Memory B cell (primary cell): ENCODE results near the gene ABCF2.
A peak's percentile ranks its signal among the peaks of the same experiment; 100 is the strongest.

Experiments
- ATAC-seq: fragments of 150-1000 bp; cut with Tn5 transposase; 2 replicates; pipeline ENCODE4 v1.10.0; 2021; ENCODE audit warnings: low read depth, mild to moderate bottlenecking, moderate library complexity
- DNase-seq, 2 donors: peaks; one replicate each; pipeline ENCODE4 v3.0.0; 2022; ENCODE audit warnings: low spot score in 2 of 2
- H3K27ac Mint-ChIP-seq: one replicate; pipeline ENCODE4 v1.8.0; 2022; ENCODE audit warnings: mild to moderate bottlenecking, moderate library complexity, mixed read lengths
- H3K27me3 Mint-ChIP-seq: one replicate; pipeline ENCODE4 v1.8.0; 2022; ENCODE audit warnings: mixed read lengths
- H3K36me3 Mint-ChIP-seq: one replicate; pipeline ENCODE4 v1.8.0; 2022; ENCODE audit warnings: mild to moderate bottlenecking, mixed read lengths
- H3K4me1 Mint-ChIP-seq: one replicate; pipeline ENCODE4 v1.8.0; 2022; ENCODE audit warnings: mixed read lengths
- H3K4me3 Mint-ChIP-seq: one replicate; pipeline ENCODE4 v1.8.0; 2022; ENCODE audit warnings: mild to moderate bottlenecking, moderate library complexity, mixed read lengths
- H3K9me3 Mint-ChIP-seq: one replicate; pipeline ENCODE4 v1.8.0; 2022; ENCODE audit warnings: mixed read lengths

The ABCF2 gene

DNA sequence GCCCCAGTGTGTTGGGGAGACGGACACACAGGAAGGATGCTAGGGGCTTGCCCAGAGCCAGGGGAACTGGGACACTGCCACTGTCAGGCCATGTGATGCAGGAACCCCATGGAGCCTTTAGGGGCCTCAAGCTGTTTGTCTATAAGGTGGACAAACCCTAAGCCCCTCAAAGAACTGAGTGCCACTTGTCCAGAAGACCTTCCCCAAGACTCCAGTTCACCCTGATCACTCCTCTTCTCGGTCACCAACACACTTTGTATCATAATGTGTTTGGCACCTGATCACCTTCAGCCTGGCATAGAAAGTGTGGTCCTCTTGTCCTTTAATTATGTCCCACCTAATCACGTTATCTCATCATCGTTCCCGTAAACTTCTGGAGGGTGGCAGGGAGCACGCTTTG is 17.4 kb downstream of the ABCF2 start:
- no peak overlapping the region for H3K4me3 Mint-ChIP-seq
- H3K9me3 Mint-ChIP-seq: no peaks in the 10 kb centered on the region
- H3K36me3 Mint-ChIP-seq: peaks cover 16% of the 10 kb centered on the region
- no peak for DNase-seq
- H3K27me3 Mint-ChIP-seq: peaks cover 10% of the 10 kb centered on the region
- H3K27ac Mint-ChIP-seq: no peak overlapping the region
- no peak for ATAC-seq
- H3K4me1 Mint-ChIP-seq: peaks cover 2% of the 10 kb centered on the region

DNA sequence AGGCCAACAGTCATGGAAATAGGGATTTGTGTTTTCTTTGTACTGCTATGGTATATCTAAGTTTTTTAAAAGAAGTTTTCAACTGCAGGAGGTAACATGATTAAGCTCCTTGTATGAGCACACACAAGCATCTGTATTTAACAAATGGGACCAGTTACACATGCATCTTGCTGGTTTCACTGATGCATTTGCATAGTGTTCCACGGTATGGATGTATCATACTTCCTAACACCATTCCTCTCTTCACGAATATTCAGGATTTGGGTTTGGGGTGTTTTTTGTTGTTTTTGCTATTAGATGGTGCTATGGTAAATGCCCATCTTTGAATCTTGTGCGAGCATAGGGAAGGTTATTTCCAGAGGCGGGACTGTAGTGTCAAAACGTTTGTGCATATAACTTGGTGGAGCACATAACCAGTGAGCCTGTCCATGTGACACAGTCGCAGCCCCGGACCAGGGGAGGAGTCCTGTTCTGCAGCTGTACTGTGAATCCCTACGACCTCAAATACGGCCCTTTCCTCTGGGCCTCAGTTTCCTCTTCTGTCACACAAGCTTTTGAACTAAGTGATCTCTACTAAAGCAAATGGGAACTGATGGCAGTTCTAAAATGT is 18.6 kb downstream of the ABCF2 start:
- ATAC-seq: no peak
- Mint-ChIP-seq H3K4me3 (no peak overlapping the region), H3K4me1 (peaks cover 2% of the 10 kb centered on the region), H3K9me3 (no peaks in the 10 kb centered on the region), H3K27me3 (peaks cover 10% of the 10 kb centered on the region), H3K36me3 (peaks cover 10% of the 10 kb centered on the region), H3K27ac (no peak overlapping the region)
- no peak for DNase-seq

DNA sequence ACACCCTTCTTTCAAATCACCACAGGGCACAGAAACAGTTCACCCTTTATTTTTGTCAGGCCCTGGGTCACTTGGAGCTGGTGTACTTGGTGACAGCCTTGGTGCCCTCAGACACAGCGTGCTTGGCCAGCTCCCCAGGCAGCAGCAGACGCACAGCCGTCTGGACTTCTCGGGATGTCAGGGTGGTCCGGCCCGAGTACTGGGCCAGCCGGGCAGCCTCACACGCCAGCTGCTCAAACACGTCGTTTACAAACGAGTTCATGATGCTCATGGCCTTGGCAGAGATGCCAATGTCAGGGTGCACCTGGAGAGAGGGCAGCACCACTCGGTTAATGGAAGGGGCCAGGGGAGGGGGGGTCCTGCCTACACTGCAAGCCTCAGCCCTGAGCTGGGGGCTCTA is 19.2 kb downstream of the ABCF2 start:
- DNase-seq (no peak), ATAC-seq (no peak)
- peaks cover 10% of the 10 kb centered on the region for H3K27me3 Mint-ChIP-seq
- H3K36me3 Mint-ChIP-seq: peaks cover 6% of the 10 kb centered on the region
- H3K4me1 Mint-ChIP-seq: peaks cover 2% of the 10 kb centered on the region
- no peak overlapping the region for H3K27ac Mint-ChIP-seq
- H3K4me3 Mint-ChIP-seq: no peak overlapping the region
- H3K9me3 Mint-ChIP-seq: no peaks in the 10 kb centered on the region

DNA sequence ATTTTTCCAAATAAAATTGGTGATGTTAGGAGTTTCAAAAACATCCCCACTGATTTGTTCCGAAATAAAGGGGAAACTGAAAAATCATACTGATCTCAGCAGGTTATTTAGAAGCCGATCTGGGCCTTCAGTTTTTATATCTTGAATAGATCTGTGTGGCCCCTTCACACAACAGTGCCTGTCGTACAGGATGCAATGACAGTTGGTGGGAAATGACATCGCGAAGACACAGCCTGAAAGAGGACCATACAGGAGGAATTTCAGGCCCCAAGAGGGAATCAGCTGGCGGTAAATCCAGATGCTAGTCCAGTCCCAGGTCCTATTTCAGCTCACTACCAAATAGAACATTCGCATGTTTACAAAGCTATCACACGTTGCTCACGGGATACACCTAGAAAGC is 19.7 kb downstream of the ABCF2 start:
- Mint-ChIP-seq H3K36me3 (peaks cover 6% of the 10 kb centered on the region), H3K27ac (no peak overlapping the region), H3K4me1 (peaks cover 2% of the 10 kb centered on the region), H3K9me3 (no peaks in the 10 kb centered on the region), H3K4me3 (no peak overlapping the region), H3K27me3 (peaks cover 10% of the 10 kb centered on the region)
- no peak for ATAC-seq
- no peak for DNase-seq

DNA sequence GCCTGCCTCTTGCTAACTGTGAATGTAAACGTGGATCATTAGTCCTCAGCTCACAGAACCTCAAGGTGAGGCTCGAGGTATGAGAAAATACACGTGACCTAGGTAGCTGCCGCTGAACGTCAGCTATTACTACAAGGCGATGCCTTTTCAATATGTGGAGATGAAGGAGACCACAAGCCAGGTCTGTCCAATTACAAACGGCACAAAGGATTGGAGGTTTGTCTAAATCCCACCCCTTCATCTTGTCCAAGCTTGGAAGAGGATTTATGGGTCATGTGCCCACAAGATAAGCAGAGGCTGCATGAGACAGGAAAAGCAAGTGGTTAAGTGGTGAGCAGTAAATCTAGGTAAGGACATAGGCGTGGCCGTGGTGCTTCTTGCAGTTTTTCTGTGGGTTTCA is 20.1 kb downstream of the ABCF2 start:
- Mint-ChIP-seq H3K27ac (no peak overlapping the region), H3K4me3 (no peak overlapping the region), H3K36me3 (peaks cover 6% of the 10 kb centered on the region), H3K27me3 (peaks cover 10% of the 10 kb centered on the region), H3K9me3 (no peaks in the 10 kb centered on the region), H3K4me1 (peaks cover 2% of the 10 kb centered on the region)
- DNase-seq (no peak), ATAC-seq (no peak)

DNA sequence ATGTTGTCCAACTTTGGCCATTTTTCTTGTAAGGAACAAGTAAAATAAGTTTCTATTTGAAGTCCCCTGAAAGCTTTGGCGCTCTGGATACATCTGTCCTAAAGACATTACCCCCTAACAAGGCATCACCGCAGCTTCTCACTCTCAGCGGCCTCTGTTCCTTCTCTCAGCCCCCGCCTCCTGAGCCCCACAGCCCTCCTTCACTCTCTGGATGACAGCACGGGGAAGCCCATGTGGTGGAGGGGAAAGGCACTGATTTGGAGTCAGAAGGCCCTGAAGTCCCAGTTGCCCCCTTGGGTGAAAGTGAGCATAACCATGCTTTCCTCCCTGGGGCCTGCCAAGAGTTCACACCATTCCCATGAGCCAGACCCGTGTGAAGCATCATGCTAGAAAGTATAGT is 21.3 kb downstream of the ABCF2 start:
- no peak overlapping the region for H3K27ac Mint-ChIP-seq
- no peak for ATAC-seq
- peaks cover 14% of the 10 kb centered on the region for H3K27me3 Mint-ChIP-seq
- H3K4me1 Mint-ChIP-seq: peaks cover 2% of the 10 kb centered on the region
- H3K4me3 Mint-ChIP-seq: no peak overlapping the region
- H3K36me3 Mint-ChIP-seq: peaks cover 3% of the 10 kb centered on the region
- no peaks in the 10 kb centered on the region for H3K9me3 Mint-ChIP-seq
- DNase-seq: no peak

DNA sequence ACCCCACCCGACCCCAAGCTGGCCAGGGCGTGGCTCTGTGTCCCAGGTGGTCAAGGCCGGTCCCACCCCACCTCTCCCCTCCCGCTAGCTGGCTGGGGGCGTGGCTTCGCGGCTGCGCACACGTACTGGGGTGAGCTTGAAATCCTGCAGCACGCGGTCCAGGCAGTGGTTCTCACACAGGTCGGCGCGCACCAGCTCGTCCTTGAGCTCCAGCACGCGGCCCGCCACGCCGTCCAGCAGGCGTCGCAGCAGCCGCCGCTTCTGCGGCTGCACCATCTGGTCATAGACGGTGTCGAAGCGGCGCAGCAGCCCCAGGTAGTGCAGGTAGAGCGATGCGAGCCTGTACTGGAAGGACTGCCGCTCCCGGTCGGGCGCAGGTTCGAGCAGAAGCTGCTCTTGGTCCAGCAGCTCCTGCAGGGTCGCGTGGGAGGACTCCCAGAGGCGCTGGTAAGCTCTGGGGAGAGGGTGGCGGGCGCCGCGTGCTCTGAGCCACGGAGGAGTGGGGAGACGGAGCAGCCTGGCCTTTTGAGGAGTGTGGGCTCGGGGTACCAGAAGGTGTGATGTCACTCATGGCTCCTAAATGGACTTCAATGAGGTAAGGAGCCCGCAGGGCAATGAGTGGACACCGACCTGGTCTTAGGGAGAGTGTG is 22.5 kb downstream of the ABCF2 start:
- peaks cover 16% of the 10 kb centered on the region for H3K27me3 Mint-ChIP-seq
- DNase-seq (no peak), ATAC-seq (no peak)
- H3K4me3 Mint-ChIP-seq: no peak overlapping the region
- no peaks in the 10 kb centered on the region for H3K36me3 Mint-ChIP-seq
- no peaks in the 10 kb centered on the region for H3K9me3 Mint-ChIP-seq
- H3K4me1 Mint-ChIP-seq: peaks cover 2% of the 10 kb centered on the region
- no peak overlapping the region for H3K27ac Mint-ChIP-seq

DNA sequence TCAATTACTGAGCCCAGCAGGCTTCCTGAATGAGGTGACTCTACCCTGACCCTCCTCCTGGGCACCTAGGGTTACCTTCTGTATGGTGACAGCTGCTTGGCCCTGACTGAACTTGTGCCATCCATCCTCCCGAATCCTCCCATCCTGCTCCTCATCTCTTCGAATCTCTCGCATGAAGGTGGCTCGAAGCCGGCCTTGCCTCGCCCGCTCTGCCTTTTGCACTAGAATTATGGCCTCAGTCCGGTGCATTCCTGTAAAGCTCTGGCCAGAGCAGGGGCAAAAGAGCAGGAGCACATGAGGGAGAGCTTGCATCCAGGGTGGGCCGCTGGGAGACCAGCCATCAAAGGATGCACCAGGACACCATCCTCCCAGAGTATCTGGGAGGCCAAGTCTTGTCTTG is 24.2 kb downstream of the ABCF2 start:
- DNase-seq (no peak), ATAC-seq (no peak)
- Mint-ChIP-seq H3K27ac (no peak overlapping the region), H3K4me3 (no peak overlapping the region), H3K9me3 (no peaks in the 10 kb centered on the region), H3K4me1 (peaks cover 2% of the 10 kb centered on the region), H3K27me3 (peaks cover 18% of the 10 kb centered on the region), H3K36me3 (no peaks in the 10 kb centered on the region)

DNA sequence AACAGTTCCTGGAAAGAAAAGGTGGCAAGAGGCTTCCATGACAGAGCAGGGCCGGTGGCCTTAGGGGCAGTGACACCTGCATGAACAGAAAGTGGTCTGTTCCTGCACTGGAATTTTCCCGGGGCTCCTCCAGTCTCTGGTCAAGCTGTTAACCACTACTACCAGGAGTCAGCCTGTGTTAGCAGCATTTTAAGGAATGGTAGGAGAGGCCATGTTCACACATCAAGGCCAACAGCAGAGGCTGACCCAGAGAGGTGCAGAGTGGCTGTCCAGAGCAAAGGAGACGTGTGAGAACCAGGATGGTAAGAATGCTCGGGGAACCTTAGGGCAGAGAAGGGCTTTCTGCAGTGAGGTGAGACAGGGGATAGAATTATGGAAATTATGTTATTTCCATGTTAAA is 25.3 kb downstream of the ABCF2 start:
- ATAC-seq (no peak), DNase-seq (no peak)
- no peak overlapping the region for H3K27ac Mint-ChIP-seq
- no peak overlapping the region for H3K4me3 Mint-ChIP-seq
- H3K27me3 Mint-ChIP-seq: peaks cover 18% of the 10 kb centered on the region
- H3K4me1 Mint-ChIP-seq: no peaks in the 10 kb centered on the region
- H3K36me3 Mint-ChIP-seq: no peaks in the 10 kb centered on the region
- no peaks in the 10 kb centered on the region for H3K9me3 Mint-ChIP-seq

DNA sequence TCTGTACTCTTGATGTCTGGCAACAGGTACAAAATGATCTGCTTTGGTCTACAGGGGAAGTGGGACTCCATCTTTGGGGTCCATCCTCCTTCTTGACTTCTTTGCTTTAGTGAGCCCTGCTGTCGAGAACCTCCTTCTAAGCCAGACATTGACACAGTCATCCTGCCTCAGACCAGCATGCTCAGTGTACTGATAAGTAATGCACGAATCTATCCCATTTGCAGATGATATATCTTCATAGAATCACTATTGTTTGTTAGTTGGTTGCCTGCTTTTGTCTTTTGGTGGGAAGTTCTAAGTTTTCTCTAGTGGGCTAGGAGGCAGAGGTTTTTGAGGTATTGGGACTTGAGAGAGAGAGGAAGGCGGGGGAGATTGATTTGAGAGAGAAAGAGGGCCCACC is 25.7 kb downstream of the ABCF2 start:
- no peaks in the 10 kb centered on the region for H3K4me1 Mint-ChIP-seq
- peaks cover 18% of the 10 kb centered on the region for H3K27me3 Mint-ChIP-seq
- H3K4me3 Mint-ChIP-seq: no peak overlapping the region
- no peaks in the 10 kb centered on the region for H3K9me3 Mint-ChIP-seq
- no peaks in the 10 kb centered on the region for H3K36me3 Mint-ChIP-seq
- no peak overlapping the region for H3K27ac Mint-ChIP-seq
- DNase-seq: no peak
- ATAC-seq: no peak

DNA sequence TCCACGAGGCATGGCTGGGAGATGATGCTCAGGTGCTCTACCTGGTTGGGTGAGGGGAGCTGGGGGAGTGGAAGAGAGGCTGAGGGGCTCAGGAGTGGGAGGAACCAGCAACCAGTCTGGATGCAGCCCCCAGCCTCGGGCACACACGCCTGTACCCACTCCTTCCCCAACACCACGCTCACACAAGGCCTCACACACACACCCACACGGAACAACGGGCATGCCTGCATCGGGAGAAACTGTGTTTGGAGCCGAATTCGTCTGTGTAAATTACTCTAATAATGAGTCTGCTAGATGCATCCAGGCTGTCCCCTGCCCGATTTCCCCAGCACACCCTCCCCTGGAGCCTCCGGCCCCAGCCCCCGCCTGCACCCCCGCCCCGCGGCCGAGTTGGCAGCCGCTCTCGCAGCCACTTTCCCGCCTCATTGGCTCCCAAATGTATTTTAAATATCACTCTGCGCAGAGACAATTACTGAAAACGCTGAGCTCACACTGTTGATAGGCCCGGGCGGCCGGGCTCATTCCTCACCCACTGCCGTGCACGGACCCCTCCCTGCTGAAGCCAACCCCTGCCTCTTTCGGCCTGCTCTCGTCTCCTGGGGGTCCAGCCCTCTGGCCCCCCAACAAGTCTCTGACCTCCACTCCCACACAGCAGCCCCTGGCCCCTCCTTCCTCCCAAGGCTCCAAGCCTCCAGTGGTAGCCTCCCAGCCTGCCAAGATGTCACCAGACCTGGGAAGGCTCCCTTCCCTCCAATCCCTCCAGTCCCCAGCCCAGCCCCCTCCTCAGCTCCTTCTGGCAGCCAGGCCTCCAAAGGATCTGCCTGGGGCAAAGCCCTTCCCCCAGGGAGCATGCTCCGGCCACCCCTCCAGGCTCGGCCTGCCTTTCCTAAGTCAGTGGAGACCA is 27.8 kb downstream of the ABCF2 start:
- Mint-ChIP-seq H3K27ac (no peak overlapping the region), H3K9me3 (no peaks in the 10 kb centered on the region), H3K36me3 (no peaks in the 10 kb centered on the region), H3K4me3 (no peak overlapping the region), H3K4me1 (peaks cover 5% of the 10 kb centered on the region), H3K27me3 (peaks cover 13% of the 10 kb centered on the region)
- no peak for ATAC-seq
- DNase-seq: no peak

DNA sequence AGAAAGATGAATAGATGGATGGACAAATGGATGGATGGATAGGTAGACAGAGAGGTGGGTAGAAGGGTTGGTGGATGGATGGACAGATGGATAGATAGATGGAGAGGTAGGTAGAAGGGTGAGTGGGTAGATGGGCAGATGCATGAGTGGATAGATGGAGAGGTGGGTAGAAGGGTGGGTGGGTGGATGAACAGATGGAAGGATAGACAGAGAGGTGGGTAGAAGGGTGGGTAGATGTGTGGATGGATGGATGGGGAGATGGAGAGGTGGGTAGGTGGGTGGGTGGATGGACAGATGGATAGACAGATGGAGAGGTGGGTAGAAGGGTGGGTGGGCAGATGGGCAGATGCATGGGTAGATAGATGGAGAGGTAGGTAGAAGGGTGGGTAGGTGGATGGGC is 29.1 kb downstream of the ABCF2 start:
- no peak overlapping the region for H3K27ac Mint-ChIP-seq
- ATAC-seq: no peak
- no peaks in the 10 kb centered on the region for H3K36me3 Mint-ChIP-seq
- no peak for DNase-seq
- no peaks in the 10 kb centered on the region for H3K9me3 Mint-ChIP-seq
- no peak overlapping the region for H3K4me3 Mint-ChIP-seq
- H3K27me3 Mint-ChIP-seq: peaks cover 16% of the 10 kb centered on the region
- peaks cover 5% of the 10 kb centered on the region for H3K4me1 Mint-ChIP-seq

DNA sequence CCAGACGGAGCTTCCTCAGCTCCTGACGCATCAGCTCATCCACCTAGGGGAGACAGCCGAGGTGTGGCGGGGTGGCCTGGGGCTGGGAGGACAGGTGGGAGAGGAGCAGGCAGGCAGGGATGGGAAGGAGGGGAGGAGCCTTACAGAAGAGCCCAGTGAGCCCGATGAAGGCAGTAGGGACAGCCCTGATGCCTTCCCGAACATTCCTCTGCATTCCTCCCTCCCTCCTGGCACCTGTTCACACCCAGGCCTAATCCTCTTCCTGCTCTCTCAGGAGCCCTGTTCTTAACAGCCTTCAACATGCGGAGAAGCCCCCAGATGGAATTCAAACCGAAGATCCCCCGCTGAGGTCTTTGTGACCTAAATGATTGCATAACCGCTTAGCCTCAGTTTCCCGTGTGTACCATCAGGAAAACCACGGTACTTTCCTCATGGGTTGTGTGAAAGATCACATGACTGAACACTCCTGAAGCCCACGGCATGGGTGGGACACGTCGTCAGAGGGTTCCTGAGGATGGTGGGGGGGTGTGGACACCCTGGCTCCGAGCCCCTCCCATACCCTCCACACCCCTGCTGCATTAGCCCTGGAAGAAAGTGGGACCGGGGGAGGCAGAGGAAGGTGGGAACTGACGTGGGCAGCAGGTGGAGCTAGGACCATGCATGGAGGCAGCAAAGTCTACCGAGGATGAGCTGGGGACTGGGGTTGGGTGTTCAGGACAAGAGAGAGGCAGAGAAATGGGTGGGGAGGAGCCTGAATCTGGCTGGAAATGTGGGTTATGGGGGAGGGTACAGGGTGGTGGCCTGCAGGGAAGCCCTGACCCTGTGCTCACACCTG is 31.2 kb downstream of the ABCF2 start:
- H3K4me1 Mint-ChIP-seq: peaks cover 5% of the 10 kb centered on the region
- no peak overlapping the region for H3K27ac Mint-ChIP-seq
- no peak for ATAC-seq

DNA sequence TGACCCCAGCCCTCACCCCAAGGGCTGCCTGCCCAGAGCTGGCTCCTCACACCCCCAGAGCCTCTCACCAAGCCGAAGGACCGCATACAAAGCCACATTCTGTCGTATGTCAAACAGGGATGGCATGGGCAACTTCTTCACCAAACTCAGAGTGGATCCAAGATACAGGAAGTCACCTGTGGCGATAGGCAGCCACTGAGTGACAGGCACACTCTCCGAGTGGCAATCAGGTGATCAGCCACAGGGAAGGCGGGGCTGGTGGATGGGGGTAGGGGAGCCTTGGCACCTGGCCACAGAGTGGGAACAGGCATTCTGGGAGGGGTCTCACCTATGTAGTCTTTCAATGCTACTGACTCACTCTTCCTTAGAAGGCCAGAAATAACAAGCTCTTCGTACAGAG is 32.8 kb downstream of the ABCF2 start:
- H3K27ac Mint-ChIP-seq: no peak overlapping the region
- no peak overlapping the region for H3K4me3 Mint-ChIP-seq
- H3K36me3 Mint-ChIP-seq: no peaks in the 10 kb centered on the region
- ATAC-seq (peak; percentile 31), DNase-seq (no peak)
- no peaks in the 10 kb centered on the region for H3K9me3 Mint-ChIP-seq
- peaks cover 17% of the 10 kb centered on the region for H3K27me3 Mint-ChIP-seq
- peaks cover 5% of the 10 kb centered on the region for H3K4me1 Mint-ChIP-seq

More for the DNA sequence above, 31.2 kb downstream of the ABCF2 start:
- Mint-ChIP-seq H3K27me3 (peaks cover 15% of the 10 kb centered on the region), H3K36me3 (no peaks in the 10 kb centered on the region), H3K4me3 (no peak overlapping the region), H3K9me3 (no peaks in the 10 kb centered on the region)
- DNase-seq: no peak
